Activated CD8-positive, alpha-beta memory T cell treated with anti-CD3 and anti-CD28 coated beads for 36 hours (primary cell): ENCODE results near the gene DDAH1. TPM values are rescaled to one million over a fixed set of nuclear protein-coding genes. Genes with fewer than 3 reads are reported as not detected.

Experiments used
- CTCF ChIA-PET: fragments of 350-600 bp; sonication (Branson Sonifier 250); formaldehyde crosslinking; loops from one replicate; lab custom pipeline; 2021; ENCODE audit warnings: antibody characterized with exemption; lab: Charles Lee
- POLR2A ChIA-PET: fragments of 350-600 bp; sonication (Branson Sonifier 250); formaldehyde crosslinking; loops from one replicate; lab custom pipeline; 2021; ENCODE audit warnings: antibody characterized with exemption; lab: Charles Lee
- total RNA-seq, 2 experiments: library from RNA; stranded (reverse); gene quantifications; one replicate each; pipeline ENCODE4 v1.2.3, GENCODE V29; 2021

Gene DDAH1
- total RNA-seq, 2 experiments from 2014 or later: 0.04 TPM

GRCh38 chr1:85296980-85297379, 168.0 kb downstream of the DDAH1 start:
- ChIA-PET CTCF (interaction anchor here (0.5 to 1.8 kb wide), 3 partner anchors 21 to 949 kb away, joined by 3 to 6 read pairs (median 3); partner anchors contain the start of gene BCL10), POLR2A (no interaction called here)

GRCh38 chr1:85295654-85296053, 169.3 kb downstream of the DDAH1 start:
- CTCF ChIA-PET: interaction anchor here (1.1 kb wide), 1 partner anchor 15 kb away, joined by 3 read pairs; no protein-coding TSS in a partner anchor
- POLR2A ChIA-PET: no interaction called here

GRCh38 chr1:85295006-85295431, 169.9 kb downstream of the DDAH1 start:
- POLR2A ChIA-PET: no interaction called here
- CTCF ChIA-PET: interaction anchor here (1.1 kb wide), 1 partner anchor 14 kb away, joined by 3 read pairs; no protein-coding TSS in a partner anchor

GRCh38 chr1:85290826-85291225, 174.1 kb downstream of the DDAH1 start:
- POLR2A ChIA-PET: no interaction called here

GRCh38 chr1:85289848-85290335, 175.1 kb downstream of the DDAH1 start:
- POLR2A ChIA-PET: interaction anchor here (1.0 to 2.3 kb wide), 2 partner anchors 8 to 12 kb away, joined by 6 to 7 read pairs; no protein-coding TSS in a partner anchor
- CTCF ChIA-PET: no interaction called here

More at GRCh38 chr1:85290826-85291225, 174.1 kb downstream of the DDAH1 start:
- CTCF ChIA-PET: no interaction called here

GRCh38 chr1:85289207-85289847, 175.6 kb downstream of the DDAH1 start:
- ChIA-PET CTCF (no interaction called here), POLR2A (interaction anchor here (1.0 to 2.3 kb wide), 2 partner anchors 9 to 12 kb away, joined by 6 to 7 read pairs; no protein-coding TSS in a partner anchor)

- ChIA-PET CTCF (no interaction called here), POLR2A (no interaction called here)
These were observed 180.8 kb downstream of the DDAH1 start for GRCh38 chr1:85284202-85284601.

- POLR2A ChIA-PET: no interaction called here
These were observed 181.3 kb downstream of the DDAH1 start for GRCh38 chr1:85283475-85284199.

GRCh38 chr1:85282424-85282823, 182.5 kb downstream of the DDAH1 start:
- ChIA-PET CTCF (no interaction called here), POLR2A (no interaction called here)

More at GRCh38 chr1:85283475-85284199, 181.3 kb downstream of the DDAH1 start:
- CTCF ChIA-PET: no interaction called here

- ChIA-PET CTCF (interaction anchor here (1.3 kb wide), 1 partner anchor 15 kb away, joined by 3 read pairs; no protein-coding TSS in a partner anchor), POLR2A (no interaction called here)
These were observed 184.3 kb downstream of the DDAH1 start for GRCh38 chr1:85280636-85281035.

- ChIA-PET POLR2A (no interaction called here), CTCF (interaction anchor here (0.6 kb wide), 1 partner anchor 44 kb away, joined by 4 read pairs; no protein-coding TSS in a partner anchor)
These were observed 185.4 kb downstream of the DDAH1 start for GRCh38 chr1:85279458-85280080.

GRCh38 chr1:85278853-85279314, 186.1 kb downstream of the DDAH1 start:
- ChIA-PET POLR2A (no interaction called here), CTCF (interaction anchor here (0.6 kb wide), 1 partner anchor 45 kb away, joined by 4 read pairs; no protein-coding TSS in a partner anchor)

- CTCF ChIA-PET: interaction anchor here (1.6 to 2.5 kb wide), 2 partner anchors 23 to 34 kb away, joined by 4 to 10 read pairs; no protein-coding TSS in a partner anchor
These were observed 187.2 kb downstream of the DDAH1 start for GRCh38 chr1:85277802-85278201.

GRCh38 chr1:85276978-85277639, 187.8 kb downstream of the DDAH1 start:
- POLR2A ChIA-PET: interaction anchor here (0.5 to 1.7 kb wide), 4 partner anchors 12 to 371 kb away, joined by 3 to 12 read pairs (median 6); partner anchors contain the start of gene C1orf52
- CTCF ChIA-PET: interaction anchor here (0.6 to 2.7 kb wide), 6 partner anchors 18 to 779 kb away, joined by 3 to 11 read pairs (median 5); partner anchors contain the start of gene C1orf52

More at GRCh38 chr1:85277802-85278201, 187.2 kb downstream of the DDAH1 start:
- POLR2A ChIA-PET: interaction anchor here (0.6 to 1.7 kb wide), 2 partner anchors 11 to 134 kb away, joined by 6 to 7 read pairs; no protein-coding TSS in a partner anchor

GRCh38 chr1:85276215-85276977, 188.6 kb downstream of the DDAH1 start, which contains the start of gene BCL10:
Gene BCL10, minus strand, starts transcription at chr1:85276632. Its CDS starts 280 bp downstream, at chr1:85276352.
- POLR2A ChIA-PET: interaction anchor here (0.6 to 1.7 kb wide), 5 partner anchors 13 to 1613 kb away, joined by 3 to 12 read pairs (median 5); partner anchors contain the start of genes C1orf52, GNG5 and SPATA1

GRCh38 chr1:85275701-85276214, 189.2 kb downstream of the DDAH1 start:
- ChIA-PET CTCF (interaction anchor here (1.5 to 2.7 kb wide), 3 partner anchors 16 to 22 kb away, joined by 6 to 11 read pairs (median 10); partner anchors contain the start of gene C1orf52), POLR2A (interaction anchor here (0.5 to 1.5 kb wide), 4 partner anchors 16 to 1614 kb away, joined by 3 to 12 read pairs (median 6); partner anchors contain the start of genes C1orf52, GNG5 and SPATA1)

More at GRCh38 chr1:85276215-85276977, 188.6 kb downstream of the DDAH1 start, which contains the start of gene BCL10:
- CTCF ChIA-PET: interaction anchor here (0.6 to 2.7 kb wide), 6 partner anchors 17 to 778 kb away, joined by 3 to 11 read pairs (median 5); partner anchors contain the start of gene C1orf52
